Fibroblast of skin of back (primary cell): Measurements from ENCODE around the gene SULF2. TPM values are rescaled to one million over a fixed set of nuclear protein-coding genes. Genes with fewer than 3 reads are reported as not detected.
"Not testable (repeated sequence)": the region's sequence is repeated elsewhere in the genome, so short reads cannot be mapped to it uniquely, and the experiment has no call there.

Experiments used
- DNase-seq: peaks from one replicate; pipeline ENCODE4 v3.0.0-alpha.2; 2013
- polyA plus RNA-seq, 2 experiments: library from polyadenylated mRNA; unstranded; fragments of 120-200 nt; gene quantifications; one replicate each; pipeline ENCODE4 v1.2.1, GENCODE V29; 2013; ENCODE audit not compliant: insufficient read length in 2 of 2

SULF2 gene
- polyA plus RNA-seq (2013, experiment 1 of 2; ENCODE audit: insufficient read length) = 6.4 TPM
- polyA plus RNA-seq (2013, experiment 2 of 2; ENCODE audit: insufficient read length) = 16.2 TPM

DNA sequence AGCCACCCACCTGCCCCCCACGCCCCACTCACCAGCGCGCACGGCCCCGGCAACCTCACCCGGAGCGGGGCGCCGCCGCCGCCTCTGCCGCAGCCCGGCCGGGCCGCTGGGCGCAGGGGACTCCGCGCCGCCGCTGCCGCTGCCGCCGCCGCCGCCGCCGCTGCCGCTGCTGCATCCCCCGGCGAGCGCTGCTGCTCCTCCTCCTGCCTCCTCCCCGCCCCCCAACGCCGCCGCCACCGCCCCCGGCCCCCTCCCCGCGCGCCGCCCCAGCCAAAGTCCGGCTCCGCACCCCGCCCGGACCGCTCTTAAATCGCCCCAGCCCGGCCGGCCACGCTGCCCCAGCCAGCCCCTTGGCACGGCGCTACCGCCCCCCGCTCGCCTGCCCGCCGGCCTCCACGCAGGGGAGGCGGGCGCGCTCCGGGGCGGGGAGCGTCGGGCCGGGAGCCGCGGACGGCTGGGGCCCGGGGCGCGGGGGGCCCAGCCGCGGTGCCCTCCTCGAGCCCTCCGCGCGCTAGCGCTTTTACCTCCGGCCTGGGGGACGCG is at the start of gene SULF2:
TSS of gene SULF2 (minus strand) at position 171 of the 543 bp plus-strand sequence. CDS start 28,118 bp downstream, outside the sequence.
- peak; percentile 25 for DNase-seq

GRCh38 chr20:47831675-47832074 is 46.4 kb upstream of the SULF2 start:
- DNase-seq = not testable (repeated sequence)

- not testable (repeated sequence) for DNase-seq
These were observed 41.4 kb upstream of the SULF2 start for GRCh38 chr20:47826716-47827115.

- not testable (repeated sequence) for DNase-seq
These were observed 40.7 kb upstream of the SULF2 start for GRCh38 chr20:47826006-47826405.

DNA sequence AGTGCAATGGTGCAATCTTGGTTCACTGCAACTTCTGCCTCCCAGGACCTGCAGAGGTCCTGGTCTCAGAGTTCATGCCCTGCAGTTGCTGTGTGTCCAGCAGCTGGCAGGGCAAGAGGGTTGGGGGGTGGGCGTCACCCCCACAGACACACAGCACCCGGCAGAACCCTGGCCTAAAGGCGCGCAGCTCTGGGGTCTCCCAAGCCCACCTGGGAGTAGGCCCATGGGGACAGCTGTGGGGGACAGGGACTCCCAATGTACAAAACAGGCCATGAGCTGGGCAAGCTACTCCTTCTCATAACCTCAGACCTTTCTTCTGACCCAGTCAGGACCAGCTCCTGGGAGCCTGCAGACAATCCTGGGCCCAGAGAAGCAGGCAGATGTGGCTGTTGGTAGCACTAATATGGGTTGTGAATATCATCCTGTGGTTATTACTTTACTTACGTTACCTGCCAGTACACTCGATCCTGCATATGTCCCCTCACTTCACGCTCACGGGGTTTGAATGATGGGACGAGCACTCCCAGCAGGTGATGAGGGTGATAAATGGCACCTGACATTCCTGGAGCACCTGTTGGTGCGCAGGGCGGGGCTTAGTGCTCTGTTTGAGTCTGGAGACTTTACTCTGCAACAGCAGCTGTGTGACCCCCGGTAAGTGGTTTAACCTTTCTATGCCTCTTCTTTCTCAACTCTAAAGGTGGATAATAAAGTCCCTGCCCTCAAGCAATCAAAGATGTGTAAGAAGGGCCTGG is 39.9 kb upstream of the SULF2 start:
- no peak for DNase-seq

DNA sequence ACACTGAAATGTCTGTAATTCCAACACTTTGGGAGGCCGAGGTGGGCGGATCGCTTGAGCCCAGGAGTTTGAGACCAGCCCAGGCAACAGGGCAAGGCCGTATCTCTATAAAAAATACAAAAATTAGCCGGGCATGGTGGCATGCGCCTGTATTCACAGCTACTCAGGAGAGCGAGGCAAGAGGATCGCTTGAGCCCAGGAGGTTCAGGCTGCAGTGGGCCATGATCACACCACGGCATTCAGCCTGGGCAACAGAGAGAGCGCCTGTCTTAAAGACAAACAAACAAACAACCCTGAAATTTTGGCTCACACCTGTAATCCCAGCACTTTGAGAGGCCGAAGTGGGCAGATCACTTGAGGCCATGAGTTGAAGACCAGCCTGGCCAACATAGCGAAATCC is 38.7 kb upstream of the SULF2 start:
- DNase-seq = not testable (repeated sequence)

- peak; percentile 49 for DNase-seq
These were observed 36.3 kb upstream of the SULF2 start for GRCh38 chr20:47821481-47822100.

DNA sequence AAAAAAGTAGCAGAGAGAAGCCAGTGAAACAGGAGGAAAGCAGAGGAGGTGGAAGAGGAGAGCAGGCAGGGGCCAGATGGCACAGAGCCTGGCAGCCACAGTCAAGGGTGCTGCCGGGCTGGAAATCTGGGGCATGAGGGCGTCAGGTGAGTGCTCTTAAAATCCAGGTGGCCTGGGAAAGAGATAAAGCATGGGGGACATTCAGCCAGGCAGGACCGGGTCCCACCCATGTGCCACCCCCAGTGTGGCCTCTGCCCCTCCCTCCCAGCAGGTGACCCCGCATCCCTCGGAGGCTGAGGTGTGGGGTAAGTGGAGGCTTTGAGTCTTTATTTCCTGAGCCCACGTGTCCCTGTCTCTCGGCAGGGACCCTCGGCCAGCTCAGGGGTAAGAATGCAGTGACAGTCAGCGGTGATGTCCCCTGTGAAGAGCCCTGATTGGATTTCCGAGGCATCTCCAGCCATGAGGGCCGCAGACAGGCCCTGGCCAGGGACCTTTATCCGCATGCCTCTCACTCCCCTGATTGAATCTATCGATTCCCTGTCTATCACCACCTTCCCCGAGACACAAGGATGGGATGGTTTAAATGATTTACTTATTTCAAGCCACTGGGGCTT is 33.8 kb upstream of the SULF2 start:
- no peak for DNase-seq

DNA sequence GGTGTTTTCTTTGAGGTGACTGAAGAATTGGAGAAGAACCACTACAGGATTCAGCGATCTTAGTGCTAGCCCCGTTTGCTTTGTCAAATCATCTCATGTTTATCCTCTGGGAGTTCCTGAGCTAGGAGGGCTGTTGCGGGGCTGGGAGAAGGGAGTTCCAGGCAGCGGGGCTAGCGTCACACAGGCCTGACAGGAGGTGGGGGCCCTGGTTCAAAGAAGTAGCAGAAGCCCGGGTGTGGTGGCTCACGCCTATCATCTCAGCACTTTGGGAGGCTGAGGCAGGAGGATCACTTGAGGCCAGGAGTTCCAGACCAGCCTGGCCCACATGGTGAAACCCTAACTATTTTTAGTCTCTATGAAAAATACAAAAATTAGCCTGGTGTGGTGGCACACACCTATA is 33.2 kb upstream of the SULF2 start:
- DNase-seq = no peak

DNA sequence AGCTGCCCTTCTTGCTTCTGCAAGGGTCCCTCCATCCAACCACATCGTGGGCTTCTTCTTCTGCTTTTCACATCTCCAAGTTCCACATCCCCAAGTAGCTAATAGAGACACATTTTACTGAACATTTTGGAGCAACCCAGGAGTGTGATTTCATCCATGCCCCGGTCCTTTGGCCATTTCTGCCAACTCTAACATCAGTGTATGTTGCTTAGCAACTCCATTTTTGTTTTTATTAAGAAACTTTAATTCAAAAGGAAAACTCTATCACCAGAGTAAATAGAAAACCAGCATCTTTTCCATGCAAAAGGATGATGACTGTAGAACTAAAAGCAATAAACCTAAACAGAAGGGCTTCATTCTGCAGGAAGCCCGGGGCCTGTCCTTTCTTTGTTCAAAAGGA is 32.7 kb upstream of the SULF2 start:
- no peak for DNase-seq

- no peak for DNase-seq
These were observed 32.3 kb upstream of the SULF2 start for GRCh38 chr20:47817573-47817972.

DNA sequence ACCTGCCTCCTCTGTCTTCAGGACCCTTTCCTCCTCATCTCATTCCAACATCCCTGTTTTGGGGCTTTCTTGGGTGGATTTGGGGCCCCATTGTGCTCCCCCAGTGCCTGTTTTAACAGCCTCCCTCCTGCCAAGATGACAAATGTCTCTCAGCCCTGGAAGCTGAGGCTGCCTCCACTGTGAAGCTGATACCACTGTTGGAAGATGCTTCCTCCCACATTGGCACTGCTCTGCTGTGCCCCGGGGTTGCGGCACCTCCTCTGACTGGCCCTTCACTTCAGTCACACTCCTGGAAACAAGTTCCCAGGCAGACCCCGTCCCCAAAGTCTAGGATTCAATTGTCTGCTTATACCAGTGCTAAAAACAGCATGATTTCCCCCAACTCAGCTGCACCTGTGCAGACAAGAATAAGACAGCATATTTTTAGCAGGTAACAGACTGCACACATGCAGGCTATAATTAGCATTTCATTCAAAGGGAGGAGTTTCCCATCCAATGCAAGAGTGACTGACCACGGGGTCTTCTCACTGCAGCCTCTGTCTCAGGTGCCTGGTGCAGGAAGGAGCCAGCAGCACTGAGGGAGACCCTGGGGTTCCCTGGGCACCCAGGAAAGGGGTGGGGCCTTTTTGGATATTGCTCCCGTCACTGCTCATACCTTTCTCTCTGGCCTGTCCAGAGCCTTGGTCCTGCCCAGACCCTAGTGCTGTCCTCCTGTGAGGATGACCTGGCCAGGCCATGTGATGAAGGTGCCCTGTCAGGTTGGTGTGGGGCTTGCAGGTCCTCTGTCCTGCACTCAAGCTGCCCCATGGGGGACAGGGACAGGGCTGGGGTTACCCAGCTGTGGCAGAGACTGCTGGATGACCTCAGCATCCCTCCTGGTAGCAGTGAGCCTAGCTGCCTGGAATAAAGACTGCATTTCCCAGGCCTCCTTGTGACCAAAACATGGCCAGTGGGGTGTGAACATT is 31.5 kb upstream of the SULF2 start:
- DNase-seq = no peak

DNA sequence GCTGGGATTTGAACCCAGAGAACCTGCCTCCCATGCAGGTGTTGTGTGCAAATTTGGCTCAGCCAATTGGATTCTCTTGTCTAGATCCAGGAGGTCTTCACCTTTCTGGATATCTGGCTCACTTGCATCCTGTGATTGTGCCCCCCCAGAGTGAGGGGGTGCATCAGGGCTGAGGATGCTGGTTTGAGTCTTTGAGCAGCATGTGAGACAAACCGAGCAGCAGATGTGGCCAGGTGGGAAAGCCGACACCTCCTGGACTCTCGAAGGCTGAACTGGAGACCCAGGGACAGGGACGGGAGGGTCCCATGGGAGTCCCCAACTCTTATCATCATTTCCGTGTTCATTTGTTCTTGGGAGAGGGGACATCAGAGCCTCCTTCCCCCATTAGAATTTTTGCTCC is 30.6 kb upstream of the SULF2 start:
- no peak for DNase-seq

DNA sequence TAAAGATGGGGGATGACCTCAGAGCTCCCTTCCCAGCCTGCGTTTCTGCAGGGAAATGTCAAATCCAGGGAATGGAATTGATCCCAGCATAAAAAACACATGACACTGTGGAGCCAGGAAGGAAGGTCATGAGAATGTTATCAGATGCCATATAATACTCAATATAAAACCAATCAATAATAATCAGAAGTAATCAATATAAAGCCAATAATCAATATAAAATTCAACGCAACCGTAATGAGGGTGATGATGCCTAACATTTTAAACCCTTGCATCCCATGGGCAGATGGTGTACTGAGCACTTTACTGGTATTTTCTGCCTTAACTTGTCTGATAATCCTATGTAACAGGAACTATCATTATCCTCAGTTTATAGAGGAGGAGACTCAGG is 30.1 kb upstream of the SULF2 start:
- DNase-seq = no peak

DNA sequence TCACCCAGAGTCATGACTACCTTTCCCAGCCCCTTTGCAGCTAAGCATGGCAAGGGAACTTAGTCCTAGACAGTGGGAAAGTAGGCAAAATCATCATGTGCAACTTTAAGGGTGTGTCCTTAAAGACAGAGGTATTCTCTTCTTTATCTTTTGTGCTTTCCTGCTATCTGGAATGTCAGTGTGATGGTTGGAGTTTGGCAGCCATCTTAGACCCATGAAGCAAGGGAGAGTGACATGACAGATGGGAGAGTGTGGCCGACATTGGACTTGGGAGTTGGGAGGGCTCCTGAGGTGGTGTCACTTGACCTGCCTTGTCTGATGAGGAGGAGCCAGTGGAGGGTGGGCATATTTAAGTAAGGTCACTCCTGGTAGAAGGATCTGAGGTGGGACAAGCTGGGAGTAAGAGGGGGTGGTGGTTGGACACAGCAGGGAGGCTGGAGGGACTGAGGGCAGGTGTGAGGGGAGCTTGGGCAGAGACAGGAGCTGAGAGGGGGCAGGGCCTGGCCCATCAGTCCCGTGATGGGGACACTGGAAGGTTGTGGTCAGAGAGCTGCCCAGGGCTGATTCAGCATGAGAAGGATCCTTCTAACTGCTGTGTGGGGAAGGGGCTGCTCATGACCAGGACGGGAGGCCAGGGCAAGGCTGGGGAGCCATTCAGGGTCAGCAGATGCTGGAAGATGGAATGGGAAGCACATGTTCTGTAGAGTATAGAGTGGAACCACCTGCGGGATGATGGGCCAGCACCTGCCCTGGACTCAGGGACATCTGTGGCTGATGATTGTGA is 29.5 kb upstream of the SULF2 start:
- DNase-seq = no peak

- no peak for DNase-seq
These were observed 25.6 kb upstream of the SULF2 start for GRCh38 chr20:47810721-47811347.

- no peak for DNase-seq
These were observed 24.9 kb upstream of the SULF2 start for GRCh38 chr20:47810116-47810677.

GRCh38 chr20:47809161-47809960 is 24.1 kb upstream of the SULF2 start:
- DNase-seq = peak; percentile 15

GRCh38 chr20:47805951-47806350 is 20.7 kb upstream of the SULF2 start:
- DNase-seq = no peak

DNA sequence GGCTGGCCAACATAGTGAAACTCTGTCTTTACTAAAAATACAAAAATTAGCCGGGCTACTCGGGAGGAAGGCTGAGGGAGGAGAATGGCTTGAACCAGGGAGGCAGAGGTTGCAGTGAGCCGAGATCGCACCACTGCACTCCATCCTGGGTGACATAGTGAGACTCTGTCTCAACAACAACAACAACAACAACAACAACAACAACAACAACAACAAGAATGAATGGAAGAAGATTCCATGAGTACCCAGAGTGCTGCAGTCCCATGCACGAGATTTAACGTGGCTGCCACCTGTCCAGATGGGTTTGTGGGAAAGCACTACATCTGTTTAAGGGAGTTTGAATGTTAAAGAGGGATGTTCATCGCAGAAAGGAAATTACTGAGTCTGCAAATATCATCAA is 19.7 kb upstream of the SULF2 start:
- not testable (repeated sequence) for DNase-seq
